Immature natural killer cell (primary cell): ENCODE data around the gene NDUFA9. TPM values are rescaled to one million over a fixed set of nuclear protein-coding genes. Genes with fewer than 3 reads are reported as not detected.
A peak's percentile ranks its signal among the peaks of the same experiment; 100 is the strongest.

Source experiments
- DNase-seq, 3 donors: peaks; one replicate each; pipeline ENCODE4 v3.0.0; 2022; ENCODE audit warnings: mixed read lengths in 1 of 3
- H3K27ac Mint-ChIP-seq, 6 donors: one replicate each; pipeline ENCODE4 v1.8.0; 2020; ENCODE audit warnings: mixed read lengths in 6 of 6, mild to moderate bottlenecking in 5 of 6, inconsistent platforms in 4 of 6, moderate library complexity in 3 of 6
- H3K27me3 Mint-ChIP-seq, 3 donors: one replicate each; pipeline ENCODE4 v1.8.0; 2020 to 2021; ENCODE audit warnings: low read depth in 3 of 3, mild to moderate bottlenecking in 3 of 3, mixed read lengths in 3 of 3, moderate library complexity in 3 of 3, inconsistent platforms in 1 of 3
- H3K36me3 Mint-ChIP-seq, 3 donors: one replicate each; pipeline ENCODE4 v1.8.0; 2020; ENCODE audit warnings: mixed read lengths in 3 of 3, inconsistent platforms in 2 of 3, mild to moderate bottlenecking in 2 of 3
- H3K4me1 Mint-ChIP-seq, 2 donors: one replicate each; pipeline ENCODE4 v1.8.0; 2020; ENCODE audit warnings: inconsistent platforms in 2 of 2, mild to moderate bottlenecking in 2 of 2, mixed read lengths in 2 of 2, moderate library complexity in 1 of 2
- H3K4me3 Mint-ChIP-seq, 5 donors: one replicate each; pipeline ENCODE4 v1.8.0; 2020; ENCODE audit warnings: mild to moderate bottlenecking in 5 of 5, mixed read lengths in 5 of 5, inconsistent platforms in 3 of 5, moderate library complexity in 3 of 5
- H3K9me3 Mint-ChIP-seq, 6 donors: one replicate each; pipeline ENCODE4 v1.8.0; 2020; ENCODE audit warnings: mild to moderate bottlenecking in 6 of 6, mixed read lengths in 6 of 6, inconsistent platforms in 4 of 6, moderate library complexity in 3 of 6
- polyA plus RNA-seq, 3 donors: library from polyadenylated mRNA; unstranded; fragments of 300-500 nt; fragmentation: Illumina TruSeq; gene quantifications; one replicate each; pipeline ENCODE4 v1.2.3, GENCODE V29; 2021

NDUFA9 gene
- 100 to 1,000 TPM; 148 to 267 (median 201) TPM for polyA plus RNA-seq

GRCh38 chr12:4648501-4649357 is at the start of gene NDUFA9, which contains the start of gene AKAP3:
TSS of gene NDUFA9 (plus strand) at chr12:4649114. CDS start at chr12:4649127, 13 bp downstream.
TSS of gene AKAP3 (minus strand) at chr12:4649051. CDS start at chr12:4638196, 10,855 bp downstream.
- Mint-ChIP-seq H3K4me3 (peak within 1 kb of the TSS; percentile 92 to 98 (median 96)), H3K27me3 (peaks cover 3 to 12% (median 5%) of the 10 kb centered on the region in 3 donors), H3K9me3 (no peaks in the 10 kb centered on the region), H3K4me1 (peaks cover 42 to 60% of the 10 kb centered on the region in 2 donors), H3K36me3 (peaks cover 0 to 4% (median 0%) of the 10 kb centered on the region in 3 donors), H3K27ac (peak within 1 kb of the TSS; percentile 89 to 96 (median 93))
- peak; percentile 74 to 81 (median 75) for DNase-seq

- Mint-ChIP-seq H3K27ac (no peak overlapping the region), H3K4me1 (peaks cover 20 to 33% of the 10 kb centered on the region in 2 donors), H3K36me3 (no peaks in the 10 kb centered on the region), H3K9me3 (no peaks in the 10 kb centered on the region), H3K4me3 (no peak overlapping the region), H3K27me3 (peaks cover 0 to 11% (median 0%) of the 10 kb centered on the region in 3 donors)
- DNase-seq: no peak
These were observed 45.5 kb upstream of the NDUFA9 start for GRCh38 chr12:4603421-4603820.

- Mint-ChIP-seq H3K27me3 (peaks cover 0 to 11% (median 0%) of the 10 kb centered on the region in 3 donors), H3K4me1 (peaks cover 20 to 33% of the 10 kb centered on the region in 2 donors), H3K36me3 (no peaks in the 10 kb centered on the region), H3K4me3 (no peak overlapping the region), H3K9me3 (no peaks in the 10 kb centered on the region), H3K27ac (no peak overlapping the region)
- no peak for DNase-seq
These were observed 45.0 kb upstream of the NDUFA9 start for GRCh38 chr12:4603946-4604345.

- DNase-seq: peak; percentile 68 to 74 (median 70)
- peaks cover 0 to 11% (median 0%) of the 10 kb centered on the region in 3 donors for H3K27me3 Mint-ChIP-seq
- H3K9me3 Mint-ChIP-seq: no peaks in the 10 kb centered on the region
- H3K27ac Mint-ChIP-seq: peak overlapping the region; percentile 76 to 96 (median 92)
- H3K4me3 Mint-ChIP-seq: peak overlapping the region; percentile 95 to 100 (median 98)
- H3K4me1 Mint-ChIP-seq: peaks cover 20 to 33% of the 10 kb centered on the region in 2 donors
- no peaks in the 10 kb centered on the region for H3K36me3 Mint-ChIP-seq
These were observed 44.2 kb upstream of the NDUFA9 start for GRCh38 chr12:4604684-4605193.

- peaks cover 0 to 10% (median 3%) of the 10 kb centered on the region in 3 donors for H3K36me3 Mint-ChIP-seq
- H3K4me1 Mint-ChIP-seq: peaks cover 20 to 33% of the 10 kb centered on the region in 2 donors
- peaks cover 0 to 11% (median 0%) of the 10 kb centered on the region in 3 donors for H3K27me3 Mint-ChIP-seq
- no peak overlapping the region for H3K27ac Mint-ChIP-seq
- H3K9me3 Mint-ChIP-seq: no peaks in the 10 kb centered on the region
- no peak for DNase-seq
- H3K4me3 Mint-ChIP-seq: peak overlapping the region in 4 of 5 donors; percentile 18 to 44 (median 30)
These were observed 41.9 kb upstream of the NDUFA9 start for GRCh38 chr12:4607056-4607455.

GRCh38 chr12:4609071-4609470 is 39.8 kb upstream of the NDUFA9 start:
- no peak for DNase-seq
- Mint-ChIP-seq H3K27ac (no peak overlapping the region), H3K36me3 (peaks cover 9 to 26% (median 17%) of the 10 kb centered on the region in 3 donors), H3K27me3 (peaks cover 0 to 4% (median 0%) of the 10 kb centered on the region in 3 donors), H3K4me3 (no peak overlapping the region), H3K9me3 (no peaks in the 10 kb centered on the region), H3K4me1 (peaks cover 20 to 33% of the 10 kb centered on the region in 2 donors)

GRCh38 chr12:4610481-4610880 is 38.4 kb upstream of the NDUFA9 start:
- Mint-ChIP-seq H3K4me3 (no peak overlapping the region), H3K27ac (peak overlapping the region in 1 of 6 donors; percentile 3), H3K36me3 (peaks cover 19 to 34% (median 25%) of the 10 kb centered on the region in 3 donors), H3K4me1 (peaks cover 11 to 21% of the 10 kb centered on the region in 2 donors), H3K27me3 (no peaks in the 10 kb centered on the region), H3K9me3 (no peaks in the 10 kb centered on the region)
- DNase-seq: no peak

- DNase-seq: no peak
- Mint-ChIP-seq H3K9me3 (no peaks in the 10 kb centered on the region), H3K36me3 (peaks cover 25 to 34% (median 26%) of the 10 kb centered on the region in 3 donors), H3K27me3 (peaks cover 0 to 1% (median 0%) of the 10 kb centered on the region in 3 donors), H3K4me3 (no peak overlapping the region), H3K27ac (no peak overlapping the region), H3K4me1 (no peaks in the 10 kb centered on the region)
These were observed 33.2 kb upstream of the NDUFA9 start for GRCh38 chr12:4615667-4616066.

- no peak overlapping the region for H3K4me3 Mint-ChIP-seq
- H3K9me3 Mint-ChIP-seq: no peaks in the 10 kb centered on the region
- H3K36me3 Mint-ChIP-seq: no peaks in the 10 kb centered on the region
- DNase-seq: no peak
- H3K4me1 Mint-ChIP-seq: no peaks in the 10 kb centered on the region
- H3K27ac Mint-ChIP-seq: no peak overlapping the region
- H3K27me3 Mint-ChIP-seq: peaks cover 0 to 6% (median 4%) of the 10 kb centered on the region in 3 donors
These were observed 27.4 kb upstream of the NDUFA9 start for GRCh38 chr12:4621511-4621910.

- Mint-ChIP-seq H3K4me1 (no peaks in the 10 kb centered on the region), H3K27me3 (peaks cover 0 to 6% (median 5%) of the 10 kb centered on the region in 3 donors), H3K9me3 (peaks cover 0 to 2% (median 0%) of the 10 kb centered on the region in 6 donors), H3K36me3 (peaks cover 0 to 4% (median 0%) of the 10 kb centered on the region in 3 donors), H3K27ac (no peak overlapping the region), H3K4me3 (no peak overlapping the region)
- DNase-seq: no peak
These were observed 22.4 kb upstream of the NDUFA9 start for GRCh38 chr12:4626543-4626942.

- Mint-ChIP-seq H3K4me3 (no peak overlapping the region), H3K4me1 (no peaks in the 10 kb centered on the region), H3K27ac (no peak overlapping the region), H3K36me3 (peaks cover 0 to 4% (median 0%) of the 10 kb centered on the region in 3 donors), H3K9me3 (peaks cover 0 to 2% (median 0%) of the 10 kb centered on the region in 6 donors), H3K27me3 (peaks cover 0 to 6% (median 4%) of the 10 kb centered on the region in 3 donors)
- no peak for DNase-seq
These were observed 20.5 kb upstream of the NDUFA9 start for GRCh38 chr12:4628406-4628805.

- H3K27ac Mint-ChIP-seq: no peak overlapping the region
- peaks cover 0 to 6% (median 4%) of the 10 kb centered on the region in 3 donors for H3K27me3 Mint-ChIP-seq
- H3K9me3 Mint-ChIP-seq: peaks cover 0 to 2% (median 0%) of the 10 kb centered on the region in 6 donors
- no peak for DNase-seq
- no peak overlapping the region for H3K4me3 Mint-ChIP-seq
- no peaks in the 10 kb centered on the region for H3K4me1 Mint-ChIP-seq
- H3K36me3 Mint-ChIP-seq: peaks cover 0 to 4% (median 0%) of the 10 kb centered on the region in 3 donors
These were observed 18.7 kb upstream of the NDUFA9 start for GRCh38 chr12:4630262-4630661.

GRCh38 chr12:4643747-4644146 is 5.2 kb upstream of the NDUFA9 start:
- Mint-ChIP-seq H3K27me3 (peaks cover 2 to 9% (median 4%) of the 10 kb centered on the region in 3 donors), H3K4me1 (peaks cover 11 to 16% of the 10 kb centered on the region in 2 donors), H3K9me3 (peaks cover 0 to 2% (median 0%) of the 10 kb centered on the region in 6 donors), H3K36me3 (peaks cover 0 to 4% (median 0%) of the 10 kb centered on the region in 3 donors), H3K4me3 (no peak overlapping the region), H3K27ac (no peak overlapping the region)
- DNase-seq: no peak

GRCh38 chr12:4645023-4645422 is 3.9 kb upstream of the NDUFA9 start:
- DNase-seq: no peak
- peaks cover 3 to 16% (median 8%) of the 10 kb centered on the region in 3 donors for H3K27me3 Mint-ChIP-seq
- H3K9me3 Mint-ChIP-seq: peaks cover 0 to 2% (median 0%) of the 10 kb centered on the region in 6 donors
- no peak overlapping the region for H3K27ac Mint-ChIP-seq
- H3K4me1 Mint-ChIP-seq: peaks cover 24 to 28% of the 10 kb centered on the region in 2 donors
- H3K36me3 Mint-ChIP-seq: peaks cover 0 to 4% (median 0%) of the 10 kb centered on the region in 3 donors
- no peak overlapping the region for H3K4me3 Mint-ChIP-seq
